A673 (cell line): Measurements from ENCODE around the gene NDUFB6. TPM values are rescaled to one million over a fixed set of nuclear protein-coding genes. Genes with fewer than 3 reads are reported as not detected.

Source experiments
- BruUV-seq: library from RNA; stranded (reverse); fragments of 400-500 nt; replicated peaks from 2 replicates; lab custom pipeline; 2021; lab: Mats Ljungman, UMichigan
- CTCF ChIA-PET: fragments of 300-600 bp; sonication (Branson Sonifier 250); formaldehyde crosslinking; loops from one replicate; lab custom pipeline; 2022; ENCODE audit warnings: antibody characterized with exemption; lab: Charles Lee
- POLR2A ChIA-PET: fragments of 300-600 bp; sonication (Branson Sonifier 250); formaldehyde crosslinking; loops from one replicate; lab custom pipeline; 2022; ENCODE audit warnings: antibody characterized with exemption; ENCODE audit not compliant: low non-redundant PET; lab: Charles Lee
- DNase-seq: peaks from one replicate; pipeline ENCODE4 v3.0.0-alpha.2; 2015; ENCODE audit warnings: low spot score
- H3K27ac ChIP-seq: fragments of 200-600 bp; sonication (generic); 2 replicates; pipeline ENCODE4 v1.5.1; 2016; ENCODE audit warnings: mixed run types, low read depth, mild to moderate bottlenecking, mixed read lengths, antibody characterized with exemption, low read length; ENCODE audit not compliant: poor library complexity, severe bottlenecking
- H3K27me3 ChIP-seq: fragments of 200-600 bp; sonication (generic); replicated peaks from 2 replicates; pipeline ENCODE4 v1.6.1; 2017; ENCODE audit warnings: mixed run types, low read depth, mild to moderate bottlenecking, mixed read lengths, antibody characterized with exemption, low read length; ENCODE audit not compliant: insufficient read depth, poor library complexity
- H3K36me3 ChIP-seq: fragments of 200-600 bp; sonication (generic); 2 replicates; pipeline ENCODE4 v1.6.1; 2016; ENCODE audit warnings: mixed run types, mild to moderate bottlenecking, mixed read lengths, antibody characterized with exemption, low read length; ENCODE audit not compliant: insufficient read depth, poor library complexity, severe bottlenecking
- H3K4me1 ChIP-seq: fragments of 200-600 bp; sonication (generic); 2 replicates; pipeline ENCODE4 v1.6.1; 2017; ENCODE audit warnings: mixed run types, mild to moderate bottlenecking, mixed read lengths, antibody characterized with exemption, low read length; ENCODE audit not compliant: insufficient read depth, poor library complexity, severe bottlenecking
- H3K4me3 ChIP-seq: fragments of 200-600 bp; sonication (generic); 2 replicates; pipeline ENCODE4 v1.5.1; 2016; ENCODE audit warnings: low read depth, mixed run types, mild to moderate bottlenecking, mixed read lengths, low read length; ENCODE audit not compliant: poor library complexity, severe bottlenecking
- H3K9me3 ChIP-seq: fragments of 200-600 bp; sonication (generic); 2 replicates; pipeline ENCODE4 v1.6.1; 2016; ENCODE audit warnings: mixed run types, low read depth, mild to moderate bottlenecking, mixed read lengths, antibody characterized with exemption, low read length; ENCODE audit not compliant: poor library complexity, severe bottlenecking
- EZH2 ChIP-seq: fragments of 200-600 bp; sonication (generic); IDR thresholded peaks from 2 replicates; pipeline ENCODE4 v1.6.1; 2017; ENCODE audit warnings: borderline replicate concordance, low read depth, mild to moderate bottlenecking, mixed read lengths, antibody characterized with exemption, low read length; ENCODE audit not compliant: poor library complexity, severe bottlenecking
- intact Hi-C: fragments of 100-400 bp; cut with micrococcal nuclease; formaldehyde crosslinking; loops from one replicate; pipeline ENCODE4 v1.10.0; 2022; ENCODE audit not compliant: unreplicated experiment
- total RNA-seq: library from RNA; stranded (reverse); gene quantifications from 2 replicates; pipeline ENCODE4 v1.2.3, GENCODE V29; 2021
- TF ChIP-seq, protein P1 (sequence below): fragments of 300-800, 200-600 bp; sonication (generic); conservative IDR thresholded peaks from 2 replicates; pipeline ENCODE4 v1.5.1; 2017; ENCODE audit warnings: low read depth, mild to moderate bottlenecking, antibody characterized with exemption, low read length, moderate library complexity, mixed read lengths

NDUFB6 gene
- total RNA-seq, 1 experiment from 2014 or later: 82.6 TPM

DNA sequence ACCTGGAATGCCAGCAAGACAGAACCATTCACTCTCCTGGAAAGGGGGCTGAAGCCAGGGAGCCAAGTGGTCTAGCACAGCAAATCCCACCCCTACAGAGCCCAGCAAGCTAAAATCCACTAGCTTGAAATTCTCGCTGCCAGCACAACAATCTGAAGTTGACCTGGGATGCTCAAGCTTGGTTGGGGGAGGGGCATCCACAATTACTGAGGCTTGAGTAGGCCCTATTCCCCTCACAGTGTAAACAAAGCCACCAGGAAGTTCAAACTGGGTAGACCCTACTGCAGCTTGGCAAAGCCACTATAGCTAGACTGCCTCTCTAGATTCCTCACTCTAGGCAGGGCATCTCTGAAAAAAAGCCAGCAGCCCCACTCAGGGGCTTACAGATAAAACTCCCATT is 64.2 kb downstream of the NDUFB6 start:
- POLR2A ChIA-PET: no interaction called here
- no peak for TF ChIP-seq EZH2
- TF ChIP-seq, protein P1, sequence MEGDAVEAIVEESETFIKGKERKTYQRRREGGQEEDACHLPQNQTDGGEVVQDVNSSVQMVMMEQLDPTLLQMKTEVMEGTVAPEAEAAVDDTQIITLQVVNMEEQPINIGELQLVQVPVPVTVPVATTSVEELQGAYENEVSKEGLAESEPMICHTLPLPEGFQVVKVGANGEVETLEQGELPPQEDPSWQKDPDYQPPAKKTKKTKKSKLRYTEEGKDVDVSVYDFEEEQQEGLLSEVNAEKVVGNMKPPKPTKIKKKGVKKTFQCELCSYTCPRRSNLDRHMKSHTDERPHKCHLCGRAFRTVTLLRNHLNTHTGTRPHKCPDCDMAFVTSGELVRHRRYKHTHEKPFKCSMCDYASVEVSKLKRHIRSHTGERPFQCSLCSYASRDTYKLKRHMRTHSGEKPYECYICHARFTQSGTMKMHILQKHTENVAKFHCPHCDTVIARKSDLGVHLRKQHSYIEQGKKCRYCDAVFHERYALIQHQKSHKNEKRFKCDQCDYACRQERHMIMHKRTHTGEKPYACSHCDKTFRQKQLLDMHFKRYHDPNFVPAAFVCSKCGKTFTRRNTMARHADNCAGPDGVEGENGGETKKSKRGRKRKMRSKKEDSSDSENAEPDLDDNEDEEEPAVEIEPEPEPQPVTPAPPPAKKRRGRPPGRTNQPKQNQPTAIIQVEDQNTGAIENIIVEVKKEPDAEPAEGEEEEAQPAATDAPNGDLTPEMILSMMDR: no peak
- Histone ChIP-seq H3K9me3 (no peaks in the 10 kb centered on the region), H3K27me3 (no peaks in the 10 kb centered on the region), H3K27ac (no peak overlapping the region), H3K4me1 (no peaks in the 10 kb centered on the region), H3K36me3 (no peaks in the 10 kb centered on the region), H3K4me3 (no peak overlapping the region)
- CTCF ChIA-PET: no interaction called here
- intact Hi-C loops: loop anchor here (10.0 kb wide), 1 partner anchor 56 kb away; no protein-coding TSS in a partner anchor
- no TSS peak for BruUV-seq
- DNase-seq: no peak

DNA sequence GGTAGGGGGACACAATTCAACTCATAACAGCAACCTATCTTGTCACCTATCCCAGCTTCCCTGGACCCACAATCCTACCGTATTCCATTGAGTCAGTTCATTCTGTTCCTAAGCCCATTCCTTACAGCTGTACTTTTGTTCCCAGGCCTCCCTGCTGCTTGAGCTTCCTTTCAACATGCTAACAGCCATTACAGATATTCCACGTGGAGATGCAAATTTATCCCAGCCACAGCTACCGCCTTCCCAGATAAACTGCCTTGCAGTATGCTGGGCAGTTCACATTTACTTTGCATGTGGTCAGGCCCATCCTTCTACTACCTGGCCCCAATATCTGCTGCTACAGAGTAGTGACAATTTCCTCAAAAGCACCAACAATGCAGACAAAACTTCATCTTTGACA is 70.0 kb downstream of the NDUFB6 start:
- intact Hi-C loops: loop anchor here (10.0 kb wide), 1 partner anchor 62 kb away; no protein-coding TSS in a partner anchor
- no TSS peak for BruUV-seq
- Histone ChIP-seq H3K9me3 (no peaks in the 10 kb centered on the region), H3K4me3 (no peak overlapping the region), H3K4me1 (no peaks in the 10 kb centered on the region), H3K27ac (no peak overlapping the region), H3K27me3 (no peaks in the 10 kb centered on the region), H3K36me3 (no peaks in the 10 kb centered on the region)
- ChIA-PET CTCF (interaction anchor here (0.6 to 1.1 kb wide), 2 partner anchors 23 to 79 kb away, joined by 3 read pairs; partner anchors contain the start of gene RIGI), POLR2A (no interaction called here)
- TF ChIP-seq EZH2: no peak
- TF ChIP-seq, protein P1: no peak
- peak; percentile 17 for DNase-seq

Other genes starting within 250 kb of the NDUFB6 start
- 40.0 and 41.7 TPM in 2 replicates for gene ACO1, start 188.5 kb downstream of the NDUFB6 start, total RNA-seq
- gene RIGI, start 47.0 kb downstream of the NDUFB6 start, total RNA-seq: 5.9 and 7.4 TPM in 2 replicates
- gene SMIM27, start 20.8 kb downstream of the NDUFB6 start, total RNA-seq: 6.5 and 7.6 TPM in 2 replicates
- gene TOPORS, start 20.6 kb downstream of the NDUFB6 start, total RNA-seq: 25.3 and 26.8 TPM in 2 replicates
- not detected in 2 replicates for gene TAF1L, start 62.5 kb upstream of the NDUFB6 start, total RNA-seq
- gene TMEM215, start 210.4 kb upstream of the NDUFB6 start, total RNA-seq: not detected in 2 replicates